H1 (cell line): ENCODE measurements around the gene AKAP7. TPM values are rescaled to one million over a fixed set of nuclear protein-coding genes. Genes with fewer than 3 reads are reported as not detected.

Experiments
- CTCF ChIA-PET: fragments of 300-600 bp; sonication (Branson Sonifier 250); formaldehyde crosslinking; loops from one replicate; lab custom pipeline; 2021; ENCODE audit not compliant: partially characterized antibody; lab: Charles Lee
- POLR2A ChIA-PET: fragments of 300-600 bp; sonication (Branson Sonifier 250); formaldehyde crosslinking; loops from one replicate; lab custom pipeline; 2021; ENCODE audit warnings: inconsistent platforms; ENCODE audit not compliant: partially characterized antibody; lab: Charles Lee
- DNase-seq, 2 experiments: peaks; one replicate each; pipeline versions ENCODE4 v3.0.0 to v3.0.0-alpha.2; 2010 to 2022; ENCODE audit warnings: low spot score in 2 of 2, low read depth in 1 of 2, mixed read lengths in 1 of 2
- FAIRE-seq: peaks from 2 replicates; lab custom pipeline; 2011; peaks lifted over from hg19 to GRCh38; lab: Jason Lieb, UNC
- H2AFZ ChIP-seq: 2 replicates; pipeline ENCODE4 v1.8.1; 2012; ENCODE audit warnings: low read length, inconsistent platforms
- H2AK5ac ChIP-seq: 2 replicates; pipeline ENCODE4 v1.6.1; 2013; ENCODE audit warnings: low read depth, low read length
- H2BK120ac ChIP-seq: replicated peaks from 2 replicates; pipeline ENCODE3; 2013; ENCODE audit warnings: low read depth, low read length, inconsistent platforms
- H2BK12ac ChIP-seq: 2 replicates; pipeline ENCODE4 v1.6.1; 2013; ENCODE audit warnings: low read depth, low read length
- H2BK15ac ChIP-seq: 2 replicates; pipeline ENCODE4 v1.6.1; 2013; ENCODE audit warnings: low read length
- H2BK20ac ChIP-seq: 2 replicates; pipeline ENCODE4 v1.6.1; 2013; ENCODE audit warnings: low read length
- H2BK5ac ChIP-seq: 2 replicates; pipeline ENCODE4 v1.6.1; 2013; ENCODE audit warnings: low read depth, low read length
- H3K14ac ChIP-seq: 2 replicates; pipeline ENCODE4 v1.6.1; 2013; ENCODE audit warnings: inconsistent platforms; ENCODE audit not compliant: insufficient read length
- H3K18ac ChIP-seq: 2 replicates; pipeline ENCODE4 v1.6.1; 2013; ENCODE audit warnings: low read length; ENCODE audit errors: extremely low read depth
- H3K23ac ChIP-seq: 2 replicates; pipeline ENCODE4 v1.6.1; 2013; ENCODE audit warnings: inconsistent platforms; ENCODE audit not compliant: insufficient read length
- H3K23me2 ChIP-seq: 2 replicates; pipeline ENCODE4 v1.6.1; 2013; ENCODE audit warnings: low read depth, low read length
- H3K27ac ChIP-seq: 2 replicates; pipeline ENCODE4 v1.6.1; 2011; ENCODE audit warnings: low read depth, low read length, inconsistent platforms
- H3K27me3 ChIP-seq, 4 experiments: replicated peaks in 1 of 4; 1 replicate in 1 of 4; 2 replicates in 3 of 4; pipeline versions ENCODE4 v1.6.1 to v1.8.1; 2011 to 2013; ENCODE audit warnings: low read length in 3 of 4, mild to moderate bottlenecking in 3 of 4, inconsistent platforms in 2 of 4, mixed read lengths in 2 of 4, moderate library complexity in 1 of 4; ENCODE audit not compliant: control insufficient read depth in 3 of 4, insufficient read depth in 3 of 4; ENCODE audit errors: extremely low read depth in 1 of 4
- H3K36me3 ChIP-seq, 4 experiments: 2 replicates each; pipeline versions ENCODE4 v1.6.1 to v1.8.1; 2011 to 2013; ENCODE audit warnings: mild to moderate bottlenecking in 4 of 4, low read length in 3 of 4, moderate library complexity in 2 of 4, control low read depth in 1 of 4, inconsistent platforms in 1 of 4; ENCODE audit not compliant: insufficient read depth in 4 of 4, control insufficient read depth in 2 of 4
- H3K4ac ChIP-seq: replicated peaks from 2 replicates; pipeline ENCODE3; 2013; ENCODE audit warnings: low read length, low read depth, mixed read lengths, inconsistent platforms; ENCODE audit not compliant: insufficient read length
- H3K4me1 ChIP-seq, 4 experiments: replicated peaks in 1 of 4; 1 replicate in 1 of 4; 2 replicates in 3 of 4; pipeline versions ENCODE4 v1.6.1 to v1.8.1; 2011 to 2013; ENCODE audit warnings: low read length in 3 of 4, inconsistent platforms in 2 of 4, mixed read lengths in 1 of 4; ENCODE audit not compliant: insufficient read depth in 4 of 4, control insufficient read depth in 3 of 4
- H3K4me2 ChIP-seq, 2 experiments: 2 replicates each; pipeline versions ENCODE4 v1.6.1 to v1.8.1; 2011 to 2013; ENCODE audit warnings: low read depth in 2 of 2, low read length in 2 of 2, control low read depth in 1 of 2, inconsistent platforms in 1 of 2, mild to moderate bottlenecking in 1 of 2; ENCODE audit not compliant: insufficient read depth in 1 of 2
- H3K4me3 ChIP-seq, 4 experiments: fragments of 200-600, 300-600 bp in 1 of 4; sonication (generic), shearing (Covaris generic), sonication (Bioruptor Twin) in 1 of 4; 2 replicates each; pipeline versions ENCODE4 v1.5.1 to v1.8.1; 2011 to 2016; ENCODE audit warnings: low read length in 4 of 4, low read depth in 3 of 4, control low read depth in 2 of 4, inconsistent platforms in 2 of 4, mild to moderate bottlenecking in 2 of 4, mixed read lengths in 1 of 4, moderate library complexity in 1 of 4; ENCODE audit not compliant: insufficient read depth in 2 of 4; ENCODE audit errors: extremely low read depth in 1 of 4
- H3K56ac ChIP-seq: replicated peaks from 2 replicates; pipeline ENCODE3; 2013; ENCODE audit warnings: low read depth, mild to moderate bottlenecking, mixed read lengths, low read length, inconsistent platforms; ENCODE audit not compliant: insufficient read length
- H3K79me1 ChIP-seq: 2 replicates; pipeline ENCODE4 v1.6.1; 2013; ENCODE audit warnings: low read depth, low read length, control low read depth
- H3K79me2 ChIP-seq, 2 experiments: 2 replicates each; pipeline versions ENCODE4 v1.6.1 to v1.8.1; 2012 to 2013; ENCODE audit warnings: low read length in 2 of 2, mild to moderate bottlenecking in 2 of 2, inconsistent platforms in 1 of 2; ENCODE audit not compliant: insufficient read depth in 2 of 2, control insufficient read depth in 1 of 2
- H3K9ac ChIP-seq, 4 experiments: replicated peaks in 1 of 4; 1 replicate in 1 of 4; 2 replicates in 3 of 4; pipeline versions ENCODE4 v1.6.1 to v1.8.1; 2011 to 2013; ENCODE audit warnings: low read depth in 3 of 4, low read length in 3 of 4, control low read depth in 2 of 4, mild to moderate bottlenecking in 2 of 4, moderate library complexity in 2 of 4, inconsistent platforms in 1 of 4; ENCODE audit errors: extremely low read depth in 1 of 4
- H3K9me3 ChIP-seq, 2 experiments: 2 replicates each; pipeline versions ENCODE4 v1.6.1 to v1.8.1; 2012 to 2013; ENCODE audit warnings: mild to moderate bottlenecking in 2 of 2, moderate library complexity in 2 of 2, control low read depth in 1 of 2, inconsistent platforms in 1 of 2, low read depth in 1 of 2, low read length in 1 of 2, mixed read lengths in 1 of 2; ENCODE audit not compliant: insufficient read depth in 2 of 2
- H4K20me1 ChIP-seq, 2 experiments: replicated peaks in 1 of 2; 2 replicates each; pipeline versions ENCODE3 to v1.8.1; 2011 to 2013; ENCODE audit warnings: inconsistent platforms in 2 of 2, low read length in 2 of 2, mild to moderate bottlenecking in 1 of 2; ENCODE audit not compliant: insufficient read depth in 2 of 2, control insufficient read depth in 1 of 2
- H4K5ac ChIP-seq: 2 replicates; pipeline ENCODE4 v1.6.1; 2013; ENCODE audit warnings: low read length, low read depth, mixed read lengths, inconsistent platforms; ENCODE audit not compliant: insufficient read length
- H4K8ac ChIP-seq: 2 replicates; pipeline ENCODE4 v1.8.0; 2013; ENCODE audit warnings: mild to moderate bottlenecking, moderate library complexity, low read length, inconsistent platforms; ENCODE audit not compliant: insufficient read depth; ENCODE audit errors: extremely low read depth
- H4K91ac ChIP-seq: replicated peaks from 2 replicates; pipeline ENCODE3; 2013; ENCODE audit warnings: low read length, mixed read lengths, inconsistent platforms; ENCODE audit not compliant: insufficient read length
- BRCA1 ChIP-seq: IDR thresholded peaks from 2 replicates; pipeline ENCODE4 v1.6.1; 2012; ENCODE audit warnings: low read depth, low read length, improper control_type of control experiment
- POLR2A ChIP-seq, 2 experiments: IDR thresholded peaks; 1 replicate in 1 of 2; 2 replicates in 1 of 2; pipeline ENCODE4 v1.6.1; 2011; ENCODE audit warnings: low read depth in 2 of 2, low read length in 2 of 2, mild to moderate bottlenecking in 2 of 2; ENCODE audit errors: control extremely low read depth in 1 of 2
- WGBS, 2 experiments: shearing (Covaris generic) in 1 of 2; methylation state at CpG; one replicate each; pipeline versions ENCODE4 v1.1.6 to v1.1.7; 2013 to 2015; ENCODE audit warnings: low lambda C conversion rate in 2 of 2, mixed read lengths in 2 of 2, inconsistent platforms in 1 of 2, low coverage in 1 of 2, missing lambda C conversion rate in 1 of 2; ENCODE audit not compliant: insufficient replicate concordance in 2 of 2, insufficient coverage in 1 of 2, insufficient read length in 1 of 2; ENCODE audit errors: extremely low coverage in 1 of 2, missing lambda C conversion rate in 1 of 2; 5-methylcytosine and 5-hydroxymethylcytosine counted together
- polyA plus RNA-seq, 7 experiments: library from polyadenylated mRNA; depleted of rRNA in 3 of 7; stranded (reverse) in 5 of 7; unstranded in 2 of 7; fragments of >200 nt in 5 of 7; fragments of 200-250 nt in 2 of 7; gene quantifications; 1 replicate in 5 of 7; 2 replicates in 1 of 7; 4 replicates in 1 of 7; pipeline versions ENCODE4 v1.2.1 to v1.2.3, GENCODE V29; 2011 to 2013; ENCODE audit warnings: missing spikeins in 2 of 7, mixed read lengths in 2 of 7
- total RNA-seq: library from RNA; stranded (reverse); fragmentation: NEBNext Ultra II Directional; extraction: Animal tissue kit (Norgen Biotek cat#: 25700); gene quantifications from 2 replicates; pipeline ENCODE4 v1.2.1, GENCODE V29; 2021

AKAP7 gene
- total and polyA plus RNA-seq, 2 of the 8 experiments (the other 6 are each of a cell fraction or from before 2014, with no cell fraction given) = 4.7 to 16.9 TPM

- no peak overlapping the region for H2AK5ac ChIP-seq
- H2BK20ac ChIP-seq = no peak overlapping the region
- 82% methylated on average over 2 of the region's 2 CpGs; no CpG with 5 or more reads in 1 of the 2 experiments for WGBS, 2 experiments
- no peak for TF ChIP-seq POLR2A (IDR thresholded peaks at IDR 0.05; ENCODE audit: control extremely low read depth in 1 of 2, low read depth in 2 of 2, low read length in 2 of 2)
- no peak for TF ChIP-seq BRCA1
- no peak overlapping the region for H3K4me2 ChIP-seq
- H2BK120ac ChIP-seq = no peak overlapping the region
- no peaks in the 10 kb centered on the region for H3K27me3 ChIP-seq
- H4K8ac ChIP-seq = no peak overlapping the region
- H2BK15ac ChIP-seq = no peak overlapping the region
- POLR2A ChIA-PET = interaction anchor here (0.7 kb wide), 1 partner anchor 303 kb away, joined by 5 read pairs; no protein-coding TSS in a partner anchor
- H3K14ac ChIP-seq = no peak overlapping the region
- H3K23ac ChIP-seq = no peak overlapping the region
- H3K27ac ChIP-seq = no peak overlapping the region
- no peak overlapping the region for H2AFZ ChIP-seq
- CTCF ChIA-PET = no interaction called here
- no peak overlapping the region for H4K5ac ChIP-seq
- no peaks in the 10 kb centered on the region for H3K79me1 ChIP-seq
- no peak overlapping the region for H3K9ac ChIP-seq
- H3K56ac ChIP-seq = no peak overlapping the region
- H3K4me1 ChIP-seq = peaks cover 0 to 4% (median under 1%) of the 10 kb centered on the region in 4 experiments; a peak in 3 of 7 replicates
- no peaks in the 10 kb centered on the region for H3K9me3 ChIP-seq
- H3K23me2 ChIP-seq = no peaks in the 10 kb centered on the region
- H3K4ac ChIP-seq = no peak overlapping the region
- DNase-seq = no peak
- no peak overlapping the region for H3K4me3 ChIP-seq
- no peak overlapping the region for H2BK5ac ChIP-seq
- H4K91ac ChIP-seq = no peak overlapping the region
- no peaks in the 10 kb centered on the region for H4K20me1 ChIP-seq
- no peak overlapping the region for H2BK12ac ChIP-seq
- no peaks in the 10 kb centered on the region for H3K36me3 ChIP-seq
- H3K18ac ChIP-seq = no peak overlapping the region
- H3K79me2 ChIP-seq = no peaks in the 10 kb centered on the region
- no peak for FAIRE-seq
Measured at GRCh38 chr6:131231103-131231502, 95.8 kb downstream of the AKAP7 start.
